SK-N-MC (cell line): ENCODE results near the gene BMPR2.

ENCODE experiments used
- EZH2 ChIP-seq: fragments of 200-600 bp; sonication (generic); IDR thresholded peaks from one replicate; pipeline ENCODE4 v1.6.1; 2017; ENCODE audit warnings: antibody characterized with exemption
- FOXP2 ChIP-seq: optimal IDR thresholded peaks from 2 replicates; pipeline ENCODE3; 2011; ENCODE audit warnings: mild to moderate bottlenecking, moderate library complexity; ENCODE audit not compliant: insufficient read depth; ENCODE audit errors: extremely low read length, control extremely low read depth
- POLR2AphosphoS5 ChIP-seq: IDR thresholded peaks from 2 replicates; pipeline ENCODE4 v1.6.1; 2012; ENCODE audit warnings: mild to moderate bottlenecking, low read depth, low read length, borderline replicate concordance

GRCh38 chr2:202373490-202373889 is 2.6 kb upstream of the BMPR2 start:
- TF ChIP-seq FOXP2 (no peak), EZH2 (no peak), POLR2AphosphoS5 (no peak)
